HG02973 (cell line): ENCODE results near the gene MFNG.
A peak's percentile ranks its signal among the peaks of the same experiment; 100 is the strongest.

ENCODE experiments used
- ATAC-seq: cut with Tn5 transposase; IDR thresholded peaks from one replicate; pipeline ENCODE4 v1.9.1; 2021; ENCODE audit warnings: moderate library complexity; ENCODE audit not compliant: unreplicated experiment

Gene MFNG

DNA sequence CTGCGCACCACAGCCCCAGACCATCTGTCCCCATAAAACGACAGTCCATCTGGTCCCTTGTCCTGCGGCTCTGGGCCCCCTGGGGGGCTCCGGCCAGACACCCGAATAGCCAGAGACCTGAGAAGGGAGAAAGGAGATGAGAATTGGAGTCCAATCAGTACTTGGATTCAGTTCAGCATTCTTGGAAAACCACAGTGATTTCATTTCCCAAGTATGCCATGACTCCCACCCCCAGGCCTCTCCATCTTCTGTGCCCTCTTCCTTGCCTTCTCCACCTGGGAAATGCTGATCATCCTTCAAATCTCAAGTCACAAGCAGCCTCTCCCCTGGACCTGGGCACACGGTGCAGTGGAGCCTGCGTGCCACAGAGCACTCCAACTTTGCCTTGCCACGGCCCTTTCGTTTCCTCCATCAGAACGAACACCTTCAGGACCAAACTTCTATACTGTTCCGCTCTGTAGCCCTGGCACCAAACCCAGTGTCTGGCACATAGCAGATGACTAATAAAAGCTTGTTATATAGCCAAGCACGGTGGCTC, 10.9 kb upstream of the MFNG start:
- ATAC-seq: no peak

DNA sequence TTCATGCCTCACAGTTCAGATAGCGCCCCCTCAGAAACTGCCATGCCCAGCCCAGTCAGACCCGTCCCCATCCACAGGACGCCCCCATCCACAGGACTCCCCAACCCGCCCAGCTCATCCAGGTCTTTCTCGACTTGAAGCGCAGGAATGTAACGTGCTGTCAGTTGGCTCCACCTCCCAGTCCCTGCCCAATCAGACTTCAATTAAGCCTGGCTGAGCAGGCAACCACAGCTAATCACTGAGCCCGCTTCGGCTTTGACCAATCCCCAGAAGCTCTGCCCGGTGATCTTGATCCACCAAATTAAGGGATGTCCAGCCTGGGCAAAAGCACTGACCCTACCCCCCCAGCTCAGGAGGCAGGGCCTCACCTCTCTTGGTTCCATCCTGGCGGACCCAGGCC, 10.5 kb upstream of the MFNG start:
- no peak for ATAC-seq

DNA sequence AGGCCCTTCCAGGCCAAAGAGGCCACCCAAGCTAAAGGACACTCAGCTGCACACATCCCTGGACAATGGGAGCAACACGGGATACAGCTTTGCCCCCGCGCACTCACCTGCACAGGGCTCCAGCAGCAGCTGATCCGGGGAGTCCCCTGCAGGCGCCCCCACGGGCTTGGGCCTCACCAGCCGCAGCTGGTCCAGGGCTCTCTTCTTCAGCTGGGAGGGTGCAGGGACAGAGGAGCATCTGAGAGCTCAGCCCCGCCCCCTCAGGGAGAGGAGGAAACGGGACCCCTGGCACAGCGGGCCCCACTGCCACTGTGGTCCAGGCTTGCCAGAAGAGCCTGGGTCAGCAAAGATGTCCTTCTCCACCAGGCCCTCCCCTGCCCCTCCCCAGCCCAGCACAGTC, 7.8 kb upstream of the MFNG start:
- no peak for ATAC-seq

DNA sequence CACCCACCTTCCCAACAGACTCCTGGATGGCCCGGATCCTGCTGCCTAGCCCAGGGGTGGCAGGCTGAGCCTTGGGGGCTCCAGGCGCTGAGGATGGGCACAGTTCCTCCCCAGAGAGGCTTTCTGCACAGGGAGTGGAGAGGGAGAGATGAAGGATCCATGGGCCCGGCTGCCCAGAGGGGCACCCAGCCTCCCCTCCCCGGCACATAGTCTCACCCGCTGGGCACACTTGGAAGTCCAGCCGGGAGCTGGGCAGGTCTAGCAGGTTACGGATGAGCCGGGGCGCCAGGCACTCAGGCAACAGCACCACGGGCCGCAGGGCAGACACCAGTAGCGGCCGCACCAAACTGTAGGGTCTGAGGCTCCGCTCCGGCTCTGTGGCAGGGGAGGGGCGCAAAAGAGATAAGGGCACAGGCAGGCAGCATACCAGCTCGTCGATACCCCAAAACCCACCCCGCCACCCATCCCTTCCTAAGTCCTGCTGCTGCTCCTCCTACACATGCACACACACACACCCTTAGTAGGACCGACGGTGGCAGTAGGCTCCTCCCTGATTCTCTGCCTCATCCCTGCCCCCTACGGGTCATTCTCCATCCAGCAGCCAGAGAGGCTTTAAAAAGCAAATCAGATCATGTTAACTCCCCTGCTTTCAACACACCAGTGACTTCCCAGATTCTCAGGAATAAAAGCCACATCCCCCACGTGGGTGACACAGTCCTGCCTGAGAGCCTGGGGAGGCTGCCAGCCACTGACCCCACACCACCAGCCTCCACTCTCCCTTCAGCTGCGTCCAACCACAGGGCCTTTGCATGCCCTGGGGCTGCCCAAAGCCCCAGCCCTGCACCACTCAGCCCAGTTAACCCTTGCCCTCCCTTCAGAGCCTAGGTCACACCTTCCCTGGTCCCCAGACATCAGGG, 6.5 kb upstream of the MFNG start:
- no peak for ATAC-seq

DNA sequence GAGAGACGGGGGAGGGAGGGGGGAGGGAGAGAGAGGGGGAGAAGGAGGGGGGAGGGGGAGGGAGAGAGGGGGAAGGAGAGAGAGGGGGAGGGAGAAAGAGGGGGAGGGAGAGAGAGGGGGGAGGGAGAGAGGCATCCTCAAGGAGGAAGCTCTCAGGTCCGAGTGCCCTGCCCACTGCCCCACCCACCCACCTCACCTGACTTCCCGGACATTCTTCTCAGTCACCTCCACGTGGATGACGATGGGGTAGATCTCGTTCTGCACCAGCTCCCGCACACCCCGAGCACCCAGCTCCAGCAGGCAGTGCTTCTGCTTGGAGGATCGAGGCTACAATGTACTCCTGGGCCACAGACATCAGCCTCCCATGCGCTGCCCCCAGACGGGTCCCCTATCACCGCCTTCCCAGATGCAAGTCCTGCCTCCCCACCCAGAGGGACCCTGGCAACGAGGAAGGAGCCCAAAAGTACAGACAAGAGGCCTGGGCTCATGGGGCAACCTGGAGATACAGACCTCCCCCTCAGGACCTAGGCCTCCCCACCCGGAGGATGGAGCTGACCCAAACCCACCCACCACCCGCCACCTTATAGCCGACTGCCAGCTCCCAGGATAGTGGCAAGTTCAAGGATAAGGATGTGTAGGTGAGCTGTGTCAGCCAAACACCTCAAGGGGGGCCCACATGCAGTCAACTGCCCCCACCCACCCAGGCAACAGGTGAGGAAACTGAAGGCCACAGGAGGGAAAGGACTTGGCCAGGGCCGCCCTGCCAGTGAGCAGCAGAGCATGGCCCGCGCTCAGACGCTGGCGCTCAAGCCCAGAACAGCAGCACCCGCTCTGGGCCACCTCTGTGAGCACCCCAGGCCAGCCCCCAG, 5.6 kb upstream of the MFNG start:
- no peak for ATAC-seq

DNA sequence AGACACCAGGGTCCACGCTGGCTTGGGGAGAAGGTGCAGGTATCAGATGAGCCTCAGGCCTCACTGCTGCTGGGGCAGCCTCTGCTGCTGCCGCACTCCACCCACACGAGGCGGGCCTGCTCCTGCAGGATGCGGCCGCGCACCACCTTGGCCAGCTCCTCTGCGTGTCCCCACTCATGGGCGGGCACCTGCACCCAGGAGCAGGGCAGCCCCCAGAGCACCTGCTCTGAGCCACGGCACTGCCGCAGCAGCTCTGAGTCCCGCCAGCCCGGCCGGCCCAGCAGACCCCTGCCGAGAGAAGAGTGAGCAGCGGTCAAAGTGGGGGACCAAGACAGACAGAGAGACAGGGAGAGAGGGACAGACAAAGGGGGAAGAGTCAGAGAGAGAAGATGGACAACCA, 4.9 kb upstream of the MFNG start:
- ATAC-seq: no peak

DNA sequence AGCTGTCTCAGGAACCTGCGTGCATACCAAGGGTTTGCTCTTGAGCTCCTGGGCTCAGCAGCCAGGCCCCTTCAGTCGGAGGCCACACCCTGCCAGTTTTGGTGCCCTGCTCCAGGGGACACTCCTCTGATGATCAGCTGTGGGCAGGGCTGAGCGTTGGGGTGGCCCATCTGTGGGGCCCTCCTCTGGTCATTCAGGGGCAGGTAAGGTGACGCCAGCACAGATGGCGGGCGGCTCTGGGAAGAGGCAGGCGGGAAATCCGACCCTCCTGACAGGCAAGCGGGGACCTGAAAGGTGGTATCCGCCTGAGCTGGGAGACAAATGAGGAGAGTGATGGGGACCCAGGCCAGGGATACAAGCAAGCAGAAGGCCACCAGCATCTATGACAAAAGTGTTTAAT, 3.8 kb upstream of the MFNG start:
- no peak for ATAC-seq

DNA sequence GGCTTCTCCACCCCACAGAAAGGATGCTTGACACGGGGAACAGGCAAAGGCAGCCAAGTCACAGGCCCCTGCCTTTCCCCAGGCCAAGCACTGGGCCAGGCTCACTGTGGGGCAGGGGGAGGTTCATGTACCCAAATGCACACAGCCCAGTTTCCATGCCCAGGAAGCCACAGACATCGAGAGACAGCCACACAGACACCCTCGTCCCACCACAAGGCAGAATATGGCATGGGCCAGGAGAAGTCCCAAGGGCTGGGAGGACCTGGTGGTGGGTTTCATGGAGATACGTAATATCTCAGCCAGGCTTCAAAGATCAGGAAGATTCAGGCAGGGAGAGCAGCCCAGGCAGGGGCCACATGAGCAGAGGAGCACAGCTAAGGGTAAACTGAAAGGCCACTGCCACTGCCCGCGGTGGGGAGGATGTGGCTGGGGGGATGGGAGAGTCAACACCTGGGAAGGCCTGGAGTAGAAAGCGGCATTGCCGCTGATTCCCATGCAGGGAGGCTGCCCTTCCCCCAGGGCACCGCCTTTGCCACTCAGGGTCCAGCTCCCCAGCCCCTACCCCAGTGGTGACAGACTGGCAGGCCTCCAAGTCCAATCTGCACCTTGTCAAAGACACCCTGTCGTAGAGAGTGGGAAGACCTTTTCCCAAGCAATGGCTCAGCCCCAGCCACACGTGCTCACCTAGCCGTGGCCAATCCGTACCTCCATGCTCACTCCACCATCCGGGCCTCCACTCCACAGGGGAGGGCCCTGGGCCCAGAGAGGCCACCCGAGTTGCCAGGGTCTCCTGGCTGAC, 2.4 kb upstream of the MFNG start:
- ATAC-seq: no peak

DNA sequence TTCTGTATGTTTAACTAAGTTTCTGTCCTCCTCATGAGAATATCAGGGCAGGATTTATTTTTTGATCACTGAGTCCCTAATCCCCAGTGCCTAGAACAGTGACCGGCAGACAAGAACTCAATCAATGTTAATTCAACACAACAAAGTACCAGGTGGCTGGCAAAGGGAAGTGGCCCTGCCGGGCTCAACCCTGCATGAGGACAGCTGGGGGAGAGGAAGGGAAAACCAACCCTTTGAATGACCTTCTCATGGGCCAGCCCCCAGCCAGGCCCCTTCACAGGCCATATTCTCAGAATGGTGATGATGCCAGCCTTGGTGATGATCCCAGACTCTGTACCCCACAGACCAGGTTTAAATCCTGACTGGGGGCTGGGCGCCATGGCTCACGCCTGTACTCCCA, 1.4 kb upstream of the MFNG start:
- ATAC-seq: no peak

DNA sequence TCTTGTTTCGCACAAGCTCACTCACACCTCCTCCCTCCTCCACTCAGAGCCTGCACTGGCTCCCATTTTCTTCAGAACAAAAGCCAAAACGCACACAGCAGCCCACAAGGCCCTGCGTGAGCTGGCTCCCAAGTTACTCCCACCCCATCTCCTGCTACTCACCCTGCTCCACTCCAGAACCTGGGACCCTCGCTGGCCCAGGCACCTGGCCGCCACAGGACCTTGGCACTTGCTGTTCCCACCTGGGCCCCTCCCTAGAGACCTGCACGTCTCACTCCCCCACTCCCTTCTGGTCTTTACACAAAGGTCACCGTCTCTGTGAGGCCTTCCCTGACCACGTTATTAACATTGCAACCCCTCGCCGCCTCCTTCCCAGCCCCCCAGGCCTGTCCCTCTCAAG, 945 bp upstream of the MFNG start:
- no peak for ATAC-seq

DNA sequence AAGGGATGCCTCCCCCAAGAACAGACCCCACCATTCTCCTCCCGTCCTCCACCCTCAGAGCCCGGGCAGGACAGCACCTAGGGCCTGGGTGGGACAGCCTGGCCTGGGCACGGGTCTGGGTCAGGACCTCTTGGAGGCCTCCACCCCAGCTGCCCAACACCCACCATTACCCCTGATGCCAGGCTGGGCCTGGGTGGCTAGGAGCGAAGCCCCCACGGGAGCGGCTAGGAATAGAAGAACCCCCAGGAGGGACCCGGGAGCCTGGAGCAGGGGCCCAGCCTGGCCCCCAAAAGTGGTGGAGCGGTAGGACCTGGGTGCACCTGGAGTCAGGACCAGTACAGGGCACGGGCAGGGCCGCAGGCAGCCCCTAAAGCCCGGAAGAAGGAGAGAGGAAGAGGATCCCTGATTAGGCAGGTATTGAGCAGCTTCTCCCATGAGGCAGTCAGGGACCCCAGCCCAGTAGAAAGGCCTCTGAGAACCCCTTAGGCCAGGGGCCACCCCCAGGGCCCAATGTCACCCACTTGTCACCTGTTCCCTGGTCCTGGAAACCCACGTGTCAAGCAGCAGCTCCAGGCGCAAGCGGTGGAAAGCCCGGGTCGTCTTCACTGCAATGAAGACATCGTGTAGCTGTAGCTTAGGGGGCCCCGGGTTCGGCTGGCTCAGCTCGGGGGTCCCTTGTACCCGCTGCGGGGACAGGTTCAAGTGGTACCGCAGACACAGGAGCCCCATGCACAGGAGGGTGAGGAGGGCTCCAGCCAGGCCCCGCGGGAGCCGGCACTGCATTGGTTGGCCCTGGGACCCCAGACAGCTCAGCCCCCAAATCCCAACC, 575 bp downstream of the MFNG start:
- peak; percentile 5 for ATAC-seq

DNA sequence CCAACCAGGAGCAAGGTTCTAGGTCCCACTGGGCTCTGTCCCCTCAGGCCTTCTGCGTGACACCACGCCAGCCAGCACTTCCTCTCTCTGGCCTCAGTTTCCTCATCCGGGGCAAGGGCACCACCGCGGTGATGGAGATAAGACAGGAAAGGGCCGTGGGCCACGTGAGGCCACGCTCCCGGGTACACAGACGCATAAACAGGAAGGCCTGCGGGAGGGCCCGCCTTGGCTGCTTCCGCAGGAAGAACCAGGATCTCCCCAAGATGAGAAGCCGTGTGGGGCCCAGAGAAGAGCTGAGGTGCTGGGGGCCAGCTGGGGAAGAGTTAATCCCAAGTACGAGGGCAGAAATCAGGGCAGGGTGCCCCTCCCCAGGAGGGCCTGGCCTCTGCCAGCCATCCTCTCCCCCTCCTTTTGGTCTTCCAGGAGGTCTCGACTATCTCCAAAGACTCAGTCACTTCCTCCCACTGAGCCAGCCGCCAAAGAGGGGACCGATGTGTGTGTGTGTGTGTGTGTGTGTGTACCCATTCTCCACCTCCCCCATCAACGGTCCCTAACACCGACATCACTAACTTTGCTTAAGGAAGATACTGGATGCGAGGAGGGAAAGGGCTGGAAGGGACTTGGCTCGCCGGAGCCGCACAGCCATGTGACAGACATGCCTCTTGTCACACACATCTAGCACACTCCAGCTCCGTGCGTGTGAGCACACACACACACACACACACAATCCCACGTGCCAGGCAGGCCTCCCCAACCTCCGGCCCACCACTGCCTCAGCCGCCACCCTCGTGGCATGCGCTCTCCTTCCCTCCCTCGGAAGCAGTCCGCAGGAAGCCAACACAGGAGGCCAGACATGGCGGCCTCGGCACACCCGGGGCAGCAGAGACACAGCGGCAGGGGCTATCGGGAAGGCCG, 1.4 kb downstream of the MFNG start:
- ATAC-seq: peak; percentile 19

DNA sequence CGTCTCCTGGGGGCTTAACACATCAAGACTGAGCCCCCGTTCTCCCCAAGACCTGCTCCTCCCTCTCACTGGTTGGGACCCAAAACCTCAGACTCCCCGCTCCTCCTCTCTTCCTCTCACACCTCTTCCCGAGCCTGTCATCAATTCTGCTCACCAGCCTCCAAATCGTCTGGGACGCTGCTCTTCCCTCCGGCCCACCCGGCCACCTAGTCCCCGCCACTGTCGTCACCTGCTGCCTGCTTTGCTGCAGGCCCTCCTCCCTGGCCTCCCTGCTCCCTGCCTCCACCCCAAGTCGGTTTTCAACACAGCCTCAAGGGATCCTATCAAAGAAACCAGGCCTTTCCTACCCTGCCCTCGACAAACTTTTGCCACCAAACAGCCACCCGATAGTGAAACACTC, 3.1 kb downstream of the MFNG start:
- ATAC-seq: no peak

DNA sequence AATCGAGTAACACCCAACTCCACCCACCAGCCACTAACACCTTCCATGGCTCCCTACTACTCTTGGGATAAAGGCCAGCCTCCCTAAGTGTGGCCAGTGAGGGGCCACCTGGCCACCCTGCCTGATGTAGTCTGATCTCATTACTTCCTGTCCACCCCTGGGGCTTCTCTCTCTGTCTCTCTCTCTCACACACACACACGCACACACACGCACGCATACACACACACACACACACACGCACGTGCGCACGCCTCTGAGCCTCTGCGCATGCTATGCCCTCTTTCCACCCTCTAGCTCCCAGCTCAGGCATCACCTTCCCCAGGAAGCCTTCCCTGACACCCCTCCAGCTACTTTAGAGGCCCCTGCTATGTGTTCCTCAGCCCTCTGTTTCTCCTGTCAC, 3.9 kb downstream of the MFNG start:
- no peak for ATAC-seq

DNA sequence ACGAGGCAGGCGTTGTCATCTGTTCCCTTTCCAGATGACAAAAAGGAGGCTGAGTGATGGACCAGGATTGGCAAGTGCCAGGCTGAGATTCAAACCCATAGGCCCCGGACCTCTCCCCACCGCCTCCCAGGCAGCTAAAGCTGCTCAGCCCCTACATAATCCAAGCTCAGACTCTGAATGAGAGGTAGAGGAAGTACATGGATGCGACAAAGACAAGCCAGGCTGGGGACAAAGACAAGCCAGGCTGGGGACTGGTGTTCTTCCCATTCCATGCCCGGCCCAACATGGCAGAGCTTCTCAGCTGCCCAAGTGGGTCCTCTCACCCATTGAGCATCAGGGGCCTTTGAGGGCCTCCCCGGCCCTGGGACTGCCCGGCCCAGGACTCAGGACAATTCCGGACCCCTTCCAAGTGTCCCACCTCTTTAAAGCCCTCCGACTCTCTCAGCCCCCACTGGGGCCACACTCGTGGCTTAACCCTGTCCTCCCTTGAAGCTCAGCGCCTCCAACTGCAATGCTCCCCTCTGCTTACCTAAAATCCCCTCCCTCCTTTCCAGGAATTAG, 4.8 kb downstream of the MFNG start:
- no peak for ATAC-seq

DNA sequence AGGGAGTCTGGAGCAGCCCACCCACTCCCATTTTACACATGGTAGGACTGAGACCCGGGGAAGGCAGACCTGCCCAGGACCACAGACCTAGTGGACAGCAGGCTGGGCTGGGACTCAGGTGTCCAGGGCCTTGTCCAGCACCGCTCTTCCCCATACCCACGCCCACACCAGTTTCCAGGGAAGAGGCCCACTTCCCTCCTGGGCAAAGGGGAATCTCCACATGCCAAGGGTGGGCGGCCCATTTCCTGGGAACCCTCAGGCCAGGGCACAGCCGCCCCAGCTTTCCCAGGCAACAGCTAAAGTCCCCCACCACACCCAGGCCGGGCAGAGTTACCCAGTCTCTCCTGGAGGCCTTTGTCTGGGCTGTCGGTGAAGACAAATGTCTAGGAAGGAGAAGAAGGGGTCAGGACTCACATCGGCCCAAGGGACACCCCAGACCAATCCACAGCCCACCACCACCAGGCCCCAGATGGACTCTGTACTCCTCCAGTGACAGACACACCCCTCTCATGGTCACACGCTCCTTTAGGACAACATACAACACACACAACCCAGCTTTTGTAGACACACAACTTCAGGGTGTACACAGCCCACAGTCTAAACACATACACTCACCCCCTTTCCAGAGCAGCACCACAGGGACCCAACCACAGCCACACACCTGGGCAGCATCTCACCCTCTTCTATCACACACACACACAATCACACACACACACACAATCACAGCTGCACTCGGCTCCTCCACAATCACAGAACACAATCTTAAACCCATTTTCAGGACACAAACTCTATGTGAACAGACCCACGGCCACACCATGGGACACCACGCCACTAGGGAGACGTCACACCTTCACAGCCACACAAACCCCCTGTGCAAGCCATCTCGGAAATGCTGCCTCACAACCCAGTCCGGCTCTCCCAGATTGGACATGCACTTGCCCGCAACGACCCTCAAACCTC, 5.5 kb downstream of the MFNG start:
- ATAC-seq: no peak

DNA sequence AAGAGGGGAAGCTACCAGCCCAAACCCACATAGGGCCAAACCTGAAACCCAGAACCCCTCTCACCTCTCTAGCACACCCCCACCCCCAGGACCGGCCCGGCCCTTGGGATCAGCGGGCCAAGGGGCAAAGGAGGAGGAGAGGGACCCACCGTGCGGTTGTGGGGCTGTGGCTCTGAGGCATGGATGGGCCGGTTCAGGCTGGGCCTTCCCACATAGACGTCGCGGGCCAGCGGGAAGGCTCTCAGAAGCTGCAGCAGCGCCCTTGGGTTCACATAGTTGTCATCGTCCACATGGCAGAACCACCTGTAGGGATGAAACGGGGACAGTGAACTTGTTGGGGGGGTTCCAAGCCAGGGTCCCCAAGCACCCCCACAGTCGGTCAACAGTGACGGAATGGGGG, 7.0 kb downstream of the MFNG start:
- ATAC-seq: no peak
